OCI-LY7 (cell line): ENCODE measurements around the gene NELL1. TPM values are rescaled to one million over a fixed set of nuclear protein-coding genes. Genes with fewer than 3 reads are reported as not detected.

Experiments used
- BruUV-seq: library from RNA; stranded (reverse); fragments of 400-500 nt; replicated peaks from 2 replicates; lab custom pipeline; 2021; lab: Mats Ljungman, UMichigan
- CTCF ChIA-PET: fragments of 300-600 bp; sonication (Branson Sonifier 250); formaldehyde crosslinking; loops from one replicate; lab custom pipeline; 2022; ENCODE audit warnings: antibody characterized with exemption; ENCODE audit not compliant: unreplicated experiment; lab: Charles Lee
- POLR2A ChIA-PET: fragments of 300-600 bp; sonication (Branson Sonifier 250); formaldehyde crosslinking; loops from one replicate; lab custom pipeline; 2022; ENCODE audit warnings: antibody characterized with exemption; lab: Charles Lee
- DNase-seq: peaks from one replicate; pipeline ENCODE4 v3.0.0-alpha.2; 2015; ENCODE audit warnings: low spot score
- H2AFZ ChIP-seq: fragments of 200-600 bp; sonication (generic), shearing (Covaris generic); 2 replicates; pipeline ENCODE4 v1.6.1; 2014; ENCODE audit warnings: mild to moderate bottlenecking, antibody characterized with exemption, low read length, moderate library complexity
- H3K27ac ChIP-seq: fragments of 200-600 bp; sonication (generic); 2 replicates; pipeline ENCODE4 v1.5.1; 2014; ENCODE audit warnings: mixed run types, low read depth, mild to moderate bottlenecking, moderate library complexity, low read length, inconsistent platforms; ENCODE audit not compliant: poor library complexity, severe bottlenecking
- H3K36me3 ChIP-seq: fragments of 200-600 bp; sonication (generic); 2 replicates; pipeline ENCODE4 v1.6.1; 2014; ENCODE audit warnings: mild to moderate bottlenecking, antibody characterized with exemption, low read length, moderate library complexity, mixed read lengths; ENCODE audit not compliant: insufficient read depth
- H3K4me1 ChIP-seq: fragments of 200-600 bp; sonication (generic); 2 replicates; pipeline ENCODE4 v1.5.1; 2014; ENCODE audit warnings: mild to moderate bottlenecking, low read length; ENCODE audit not compliant: insufficient read depth, poor library complexity, severe bottlenecking
- H3K4me2 ChIP-seq: fragments of 200-600 bp; sonication (generic); 2 replicates; pipeline ENCODE4 v1.6.1; 2014; ENCODE audit warnings: mild to moderate bottlenecking, low read length
- H3K4me3 ChIP-seq: fragments of 200-600 bp; sonication (generic); 2 replicates; pipeline ENCODE4 v1.5.1; 2014; ENCODE audit warnings: mild to moderate bottlenecking, low read depth, low read length; ENCODE audit not compliant: poor library complexity, severe bottlenecking
- H3K79me2 ChIP-seq: fragments of 200-600 bp; sonication (generic); 2 replicates; pipeline ENCODE4 v1.6.1; 2016; ENCODE audit warnings: low read depth, mild to moderate bottlenecking, low read length, moderate library complexity, mixed read lengths; ENCODE audit not compliant: insufficient read depth
- H3K9me2 ChIP-seq: fragments of 200-600 bp; sonication (generic); 2 replicates; pipeline ENCODE4 v1.6.1; 2016; ENCODE audit warnings: mild to moderate bottlenecking, low read length, mixed read lengths; ENCODE audit not compliant: insufficient read depth
- H3K9me3 ChIP-seq: fragments of 200-600 bp; sonication (generic); 2 replicates; pipeline ENCODE4 v1.6.1; 2014; ENCODE audit warnings: mild to moderate bottlenecking, mixed run types, low read length, mixed read lengths
- H4K20me1 ChIP-seq: fragments of 200-600 bp; sonication (generic); 2 replicates; pipeline ENCODE4 v1.6.1; 2014; ENCODE audit warnings: mild to moderate bottlenecking, antibody characterized with exemption, low read length, moderate library complexity, mixed read lengths; ENCODE audit not compliant: insufficient read depth
- CTCF ChIP-seq: fragments of 200-600 bp; sonication (generic); conservative IDR thresholded peaks from 2 replicates; pipeline ENCODE4 v1.5.1; 2014; ENCODE audit warnings: mild to moderate bottlenecking, antibody characterized with exemption, low read length, moderate library complexity, mixed read lengths
- EZH2phosphoT487 ChIP-seq: fragments of 200-600 bp; sonication (generic); IDR thresholded peaks from 2 replicates; pipeline ENCODE4 v1.6.1; 2018; ENCODE audit warnings: low read depth, borderline replicate concordance, mild to moderate bottlenecking, mixed run types, antibody characterized with exemption, low read length, moderate library complexity, mixed read lengths
- intact Hi-C: fragments of 100-400 bp; cut with micrococcal nuclease; formaldehyde crosslinking; loops from one replicate; pipeline ENCODE4 v1.10.0; 2022; ENCODE audit not compliant: unreplicated experiment
- total RNA-seq, 2 experiments: library from RNA; depleted of rRNA in 1 of 2; stranded (reverse); fragments of >200 nt in 1 of 2; shearing (Covaris generic) in 1 of 2; gene quantifications; 2 replicates each; pipeline ENCODE4 v1.2.3, GENCODE V29; 2014 to 2022

Gene NELL1
- total RNA-seq, 2 experiments from 2014 or later = not detected

- H3K36me3 ChIP-seq = no peaks in the 10 kb centered on the region
- no peaks in the 10 kb centered on the region for H3K79me2 ChIP-seq
- no peaks in the 10 kb centered on the region for H3K9me3 ChIP-seq
- intact Hi-C loops = no loop called here
- H2AFZ ChIP-seq = no peak overlapping the region
- ChIA-PET POLR2A (no interaction called here), CTCF (no interaction called here)
- H4K20me1 ChIP-seq = no peaks in the 10 kb centered on the region
- H3K4me3 ChIP-seq = no peak overlapping the region
- H3K4me2 ChIP-seq = no peak overlapping the region
- H3K27ac ChIP-seq = no peak overlapping the region
- TF ChIP-seq CTCF (no peak), EZH2phosphoT487 (no peak)
- no peaks in the 10 kb centered on the region for H3K4me1 ChIP-seq
- DNase-seq = no peak
- H3K9me2 ChIP-seq = no peaks in the 10 kb centered on the region
- no TSS peak for BruUV-seq
Observed at GRCh38 chr11:20688761-20689160, 19.4 kb downstream of the NELL1 start.

- CTCF ChIA-PET = interaction anchor here (0.6 kb wide), 1 partner anchor 1029 kb away, joined by 3 read pairs; no protein-coding TSS in a partner anchor
- H3K9me3 ChIP-seq = no peaks in the 10 kb centered on the region
- no peaks in the 10 kb centered on the region for H4K20me1 ChIP-seq
- POLR2A ChIA-PET = no interaction called here
- intact Hi-C loops = no loop called here
- no peak for TF ChIP-seq EZH2phosphoT487
- TF ChIP-seq CTCF = no peak
- DNase-seq = no peak
- H3K9me2 ChIP-seq = no peaks in the 10 kb centered on the region
- H2AFZ ChIP-seq = no peak overlapping the region
- H3K79me2 ChIP-seq = no peaks in the 10 kb centered on the region
- no peak overlapping the region for H3K4me3 ChIP-seq
- H3K4me2 ChIP-seq = no peak overlapping the region
- H3K36me3 ChIP-seq = no peaks in the 10 kb centered on the region
- H3K4me1 ChIP-seq = no peaks in the 10 kb centered on the region
- H3K27ac ChIP-seq = no peak overlapping the region
- no TSS peak for BruUV-seq
Observed at GRCh38 chr11:20707876-20708275, 38.5 kb downstream of the NELL1 start.

- H3K27ac ChIP-seq = no peak overlapping the region
- DNase-seq = no peak
- no peaks in the 10 kb centered on the region for H3K9me3 ChIP-seq
- H4K20me1 ChIP-seq = no peaks in the 10 kb centered on the region
- ChIA-PET CTCF (interaction anchor here (1.0 kb wide), 1 partner anchor 184 kb away, joined by 3 read pairs; no protein-coding TSS in a partner anchor), POLR2A (no interaction called here)
- no peaks in the 10 kb centered on the region for H3K36me3 ChIP-seq
- H3K4me2 ChIP-seq = no peak overlapping the region
- no peak overlapping the region for H3K4me3 ChIP-seq
- no peaks in the 10 kb centered on the region for H3K9me2 ChIP-seq
- intact Hi-C loops = no loop called here
- H3K4me1 ChIP-seq = no peaks in the 10 kb centered on the region
- no peak overlapping the region for H2AFZ ChIP-seq
- TF ChIP-seq CTCF = peak; percentile 37; the same call in 1 of the 2 replicates
- TF ChIP-seq EZH2phosphoT487 = no peak
- no TSS peak for BruUV-seq
- no peaks in the 10 kb centered on the region for H3K79me2 ChIP-seq
Observed at GRCh38 chr11:20712912-20713311, 43.5 kb downstream of the NELL1 start.
